Measurements from ENCODE around the gene RTBDN. TPM values are rescaled to one million over a fixed set of nuclear protein-coding genes. Genes with fewer than 3 reads are reported as not detected.

RTBDN gene
- total and polyA plus RNA-seq, 12 donors = 0.23 to 16.4 (median 4.4) TPM; not detected in 5

- 9 to 19% (median 10%) methylated on average over 23 to 43 of the region's 43 CpGs for WGBS, 4 donors
- Histone ChIP-seq H3K27me3 (no peaks in the 10 kb centered on the region), H3K9me3 (replicated peaks in 1 of 3) (no peaks in the 10 kb centered on the region), H3K4me3 (peak overlapping the region in 3 of 4 donors; percentile 34 to 67 (median 38)), H3K27ac (peak overlapping the region; percentile 55 to 96 (median 88)), H3K4me1 (replicated peaks in 1 of 2) (peaks cover 26 to 39% of the 10 kb centered on the region in 2 donors), H3K36me3 (replicated peaks in 1 of 2) (no peaks in the 10 kb centered on the region)
- DNase-seq = peak; percentile 77 to 88 (median 82)
- intact Hi-C loops (cut with DNase I) = loop anchor here (2.0 kb wide), 2 partner anchors 17 to 19 kb away; no protein-coding TSS in a partner anchor
- no peak for TF ChIP-seq POLR2A (IDR thresholded peaks at IDR 0.05)
- TF ChIP-seq, protein P1, sequence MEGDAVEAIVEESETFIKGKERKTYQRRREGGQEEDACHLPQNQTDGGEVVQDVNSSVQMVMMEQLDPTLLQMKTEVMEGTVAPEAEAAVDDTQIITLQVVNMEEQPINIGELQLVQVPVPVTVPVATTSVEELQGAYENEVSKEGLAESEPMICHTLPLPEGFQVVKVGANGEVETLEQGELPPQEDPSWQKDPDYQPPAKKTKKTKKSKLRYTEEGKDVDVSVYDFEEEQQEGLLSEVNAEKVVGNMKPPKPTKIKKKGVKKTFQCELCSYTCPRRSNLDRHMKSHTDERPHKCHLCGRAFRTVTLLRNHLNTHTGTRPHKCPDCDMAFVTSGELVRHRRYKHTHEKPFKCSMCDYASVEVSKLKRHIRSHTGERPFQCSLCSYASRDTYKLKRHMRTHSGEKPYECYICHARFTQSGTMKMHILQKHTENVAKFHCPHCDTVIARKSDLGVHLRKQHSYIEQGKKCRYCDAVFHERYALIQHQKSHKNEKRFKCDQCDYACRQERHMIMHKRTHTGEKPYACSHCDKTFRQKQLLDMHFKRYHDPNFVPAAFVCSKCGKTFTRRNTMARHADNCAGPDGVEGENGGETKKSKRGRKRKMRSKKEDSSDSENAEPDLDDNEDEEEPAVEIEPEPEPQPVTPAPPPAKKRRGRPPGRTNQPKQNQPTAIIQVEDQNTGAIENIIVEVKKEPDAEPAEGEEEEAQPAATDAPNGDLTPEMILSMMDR (IDR thresholded peaks at IDR 0.05) = peak; percentile 84 to 95 (median 95)
Measured at GRCh38 chr19:12777217-12778016, 57.0 kb downstream of the RTBDN start.

Small RNA genes lying within 50 kb of the gene (microRNA-seq; reads per million reads assigned to microRNA genes)
- gene MIR5684 = 0 reads per million in 3 donors
- gene MIR6794 = 0 reads per million in 3 donors

Small RNA genes lying within 50 kb of the gene (small RNA-seq; reads per million reads assigned to genes)
- 0 reads per million in 2 donors for gene MIR5684
- gene MIR6794 = 0 reads per million in 2 donors

Other genes with a start within 250 kb of the RTBDN start
- gene ZNF490, start 223.8 kb downstream of the RTBDN start, total RNA-seq = 10 to 100 TPM in 2 of 9 donors, 1 to 10 TPM in 7; 5.3 to 10.9 (median 6.8) TPM
- 1 to 10 TPM in 1 of 3 donors, under 1 TPM in 2; 0.34 to 2.6 (median 0.97) TPM for gene ZNF490, start 223.8 kb downstream of the RTBDN start, polyA plus RNA-seq
- 10 to 100 TPM in 7 of 9 donors, 1 to 10 TPM in 2; 6.9 to 33.4 (median 17.7) TPM for gene ZNF791, start 223.7 kb downstream of the RTBDN start, total RNA-seq
- 10 to 100 TPM in 1 of 3 donors, 1 to 10 TPM in 2; 6.0 to 21.9 (median 7.3) TPM for gene ZNF791, start 223.7 kb downstream of the RTBDN start, polyA plus RNA-seq
- gene MAN2B1, start 167.8 kb downstream of the RTBDN start, total RNA-seq = 100 to 1,000 TPM in 6 of 9 donors, 10 to 100 TPM in 3; 25.0 to 131 (median 111) TPM
- 100 to 1,000 TPM in 2 of 3 donors, 10 to 100 TPM in 1; 19.5 to 194 (median 152) TPM for gene MAN2B1, start 167.8 kb downstream of the RTBDN start, polyA plus RNA-seq
- gene WDR83, start 167.8 kb downstream of the RTBDN start, total RNA-seq = 10 to 100 TPM; 10.6 to 20.5 (median 13.9) TPM
- 10 to 100 TPM in 2 of 3 donors, 1 to 10 TPM in 1; 3.9 to 68.5 (median 56.1) TPM for gene WDR83, start 167.8 kb downstream of the RTBDN start, polyA plus RNA-seq
- gene DHPS, start 152.7 kb downstream of the RTBDN start, total RNA-seq = 100 to 1,000 TPM in 5 of 9 donors, 10 to 100 TPM in 4; 80.4 to 197 (median 121) TPM
- 100 to 1,000 TPM in 2 of 3 donors, 10 to 100 TPM in 1; 64.5 to 166 (median 137) TPM for gene DHPS, start 152.7 kb downstream of the RTBDN start, polyA plus RNA-seq
- not detected for gene GNG14, start 146.6 kb downstream of the RTBDN start, total RNA-seq
- gene GNG14, start 146.6 kb downstream of the RTBDN start, polyA plus RNA-seq = not detected
- gene FBXW9, start 137.9 kb downstream of the RTBDN start, total RNA-seq = 10 to 100 TPM in 5 of 9 donors, 1 to 10 TPM in 4; 6.9 to 14.7 (median 11.1) TPM
- gene FBXW9, start 137.9 kb downstream of the RTBDN start, polyA plus RNA-seq = 1 to 10 TPM; 2.1 to 6.8 (median 6.4) TPM
- gene TNPO2, start 110.6 kb downstream of the RTBDN start, total RNA-seq = 100 to 1,000 TPM in 2 of 9 donors, 10 to 100 TPM in 7; 24.5 to 104 (median 78.0) TPM
- gene TNPO2, start 110.6 kb downstream of the RTBDN start, polyA plus RNA-seq = 10 to 100 TPM; 43.4 to 99.2 (median 58.4) TPM
- 100 to 1,000 TPM; 125 to 423 (median 195) TPM for gene TRIR, start 99.9 kb downstream of the RTBDN start, total RNA-seq
- 100 to 1,000 TPM; 162 to 405 (median 338) TPM for gene TRIR, start 99.9 kb downstream of the RTBDN start, polyA plus RNA-seq
- 10 to 100 TPM; 75.3 to 97.7 (median 82.5) TPM for gene GET3, start 97.1 kb downstream of the RTBDN start, total RNA-seq
- gene GET3, start 97.1 kb downstream of the RTBDN start, polyA plus RNA-seq = 10 to 100 TPM; 50.3 to 74.1 (median 56.7) TPM
- not detected for gene BEST2, start 82.8 kb downstream of the RTBDN start, total RNA-seq
- gene BEST2, start 82.8 kb downstream of the RTBDN start, polyA plus RNA-seq = not detected
- 10 to 100 TPM; 10.2 to 38.3 (median 25.5) TPM for gene HOOK2, start 59.0 kb downstream of the RTBDN start, total RNA-seq
- 10 to 100 TPM in 2 of 3 donors, 1 to 10 TPM in 1; 6.3 to 99.7 (median 69.3) TPM for gene HOOK2, start 59.0 kb downstream of the RTBDN start, polyA plus RNA-seq
- gene JUNB, start 43.1 kb downstream of the RTBDN start, total RNA-seq = 100 to 1,000 TPM in 8 of 9 donors, 10 to 100 TPM in 1; 46.9 to 594 (median 351) TPM
- gene JUNB, start 43.1 kb downstream of the RTBDN start, polyA plus RNA-seq = 100 to 1,000 TPM in 2 of 3 donors, 1 to 10 TPM in 1; 4.2 to 291 (median 104) TPM
- 1,000 to 10,000 TPM in 3 of 9 donors, 100 to 1,000 TPM in 6; 597 to 1,660 (median 849) TPM for gene PRDX2, start 32.8 kb downstream of the RTBDN start, total RNA-seq
- 100 to 1,000 TPM; 146 to 957 (median 364) TPM for gene PRDX2, start 32.8 kb downstream of the RTBDN start, polyA plus RNA-seq
- 1 to 10 TPM in 5 of 9 donors, not detected in 4; 1.8 to 8.6 (median 4.7) TPM for gene THSD8, start 32.5 kb downstream of the RTBDN start, total RNA-seq
- gene THSD8, start 32.5 kb downstream of the RTBDN start, polyA plus RNA-seq = 1 to 10 TPM; 3.5 to 5.6 (median 4.4) TPM
- 10 to 100 TPM in 1 of 9 donors, 1 to 10 TPM in 8; 2.8 to 11.5 (median 6.6) TPM for gene RNASEH2A, start 28.0 kb downstream of the RTBDN start, total RNA-seq
- gene RNASEH2A, start 28.0 kb downstream of the RTBDN start, polyA plus RNA-seq = 1 to 10 TPM; 1.8 to 4.3 (median 3.4) TPM
- gene MAST1, start 3.9 kb upstream of the RTBDN start, total RNA-seq = 1 to 10 TPM in 8 of 9 donors, under 1 TPM in 1; 0.72 to 6.9 (median 3.0) TPM
- gene MAST1, start 3.9 kb upstream of the RTBDN start, polyA plus RNA-seq = 10 to 100 TPM in 1 of 3 donors, 1 to 10 TPM in 2; 1.3 to 29.6 (median 4.7) TPM
- 10 to 100 TPM in 8 of 9 donors, 1 to 10 TPM in 1; 3.3 to 83.4 (median 53.8) TPM for gene DNASE2, start 46.9 kb upstream of the RTBDN start, total RNA-seq
- gene DNASE2, start 46.9 kb upstream of the RTBDN start, polyA plus RNA-seq = 10 to 100 TPM; 13.6 to 22.2 (median 17.9) TPM
- gene KLF1, start 52.6 kb upstream of the RTBDN start, total RNA-seq = under 1 TPM in 2 of 9 donors, not detected in 7; 0.23 to 0.83 TPM
- under 1 TPM in 1 of 3 donors, not detected in 2; 0.24 TPM for gene KLF1, start 52.6 kb upstream of the RTBDN start, polyA plus RNA-seq
- 10 to 100 TPM; 23.7 to 78.4 (median 35.3) TPM for gene GCDH, start 56.6 kb upstream of the RTBDN start, total RNA-seq
- 10 to 100 TPM; 16.2 to 26.9 (median 22.5) TPM for gene GCDH, start 56.6 kb upstream of the RTBDN start, polyA plus RNA-seq
- gene SYCE2, start 84.7 kb upstream of the RTBDN start, total RNA-seq = under 1 TPM in 2 of 9 donors, not detected in 7; 0.78 to 0.91 TPM
- gene SYCE2, start 84.7 kb upstream of the RTBDN start, polyA plus RNA-seq = under 1 TPM; 0.16 to 0.24 (median 0.20) TPM
- gene FARSA, start 99.1 kb upstream of the RTBDN start, total RNA-seq = 100 to 1,000 TPM in 1 of 9 donors, 10 to 100 TPM in 8; 40.6 to 102 (median 55.0) TPM
- 10 to 100 TPM; 33.5 to 62.1 (median 36.0) TPM for gene FARSA, start 99.1 kb upstream of the RTBDN start, polyA plus RNA-seq
- gene CALR, start 104.0 kb upstream of the RTBDN start, total RNA-seq = 1,000 to 10,000 TPM in 2 of 9 donors, 100 to 1,000 TPM in 7; 271 to 1,489 (median 656) TPM
- gene CALR, start 104.0 kb upstream of the RTBDN start, polyA plus RNA-seq = 1,000 to 10,000 TPM in 1 of 3 donors, 100 to 1,000 TPM in 2; 224 to 1,230 (median 336) TPM
- gene RAD23A, start 111.3 kb upstream of the RTBDN start, total RNA-seq = 100 to 1,000 TPM in 6 of 9 donors, 10 to 100 TPM in 3; 66.5 to 146 (median 111) TPM
- 100 to 1,000 TPM; 112 to 240 (median 206) TPM for gene RAD23A, start 111.3 kb upstream of the RTBDN start, polyA plus RNA-seq
- gene GADD45GIP1, start 122.6 kb upstream of the RTBDN start, total RNA-seq = 100 to 1,000 TPM in 1 of 9 donors, 10 to 100 TPM in 8; 26.1 to 101 (median 48.5) TPM
- 100 to 1,000 TPM in 2 of 3 donors, 10 to 100 TPM in 1; 16.5 to 213 (median 183) TPM for gene GADD45GIP1, start 122.6 kb upstream of the RTBDN start, polyA plus RNA-seq
- 1 to 10 TPM in 5 of 9 donors, under 1 TPM in 4; 0.35 to 2.3 (median 1.1) TPM for gene DAND5, start 135.0 kb upstream of the RTBDN start, total RNA-seq
- gene DAND5, start 135.0 kb upstream of the RTBDN start, polyA plus RNA-seq = under 1 TPM; 0.27 to 0.34 (median 0.32) TPM
- 10 to 100 TPM in 8 of 9 donors, 1 to 10 TPM in 1; 1.3 to 72.8 (median 32.2) TPM for gene NFIX, start 160.9 kb upstream of the RTBDN start, total RNA-seq
- gene NFIX, start 160.9 kb upstream of the RTBDN start, polyA plus RNA-seq = 10 to 100 TPM in 1 of 3 donors, 1 to 10 TPM in 2; 4.9 to 18.0 (median 9.4) TPM